ENCODE data around the gene ABCA10.

DNA sequence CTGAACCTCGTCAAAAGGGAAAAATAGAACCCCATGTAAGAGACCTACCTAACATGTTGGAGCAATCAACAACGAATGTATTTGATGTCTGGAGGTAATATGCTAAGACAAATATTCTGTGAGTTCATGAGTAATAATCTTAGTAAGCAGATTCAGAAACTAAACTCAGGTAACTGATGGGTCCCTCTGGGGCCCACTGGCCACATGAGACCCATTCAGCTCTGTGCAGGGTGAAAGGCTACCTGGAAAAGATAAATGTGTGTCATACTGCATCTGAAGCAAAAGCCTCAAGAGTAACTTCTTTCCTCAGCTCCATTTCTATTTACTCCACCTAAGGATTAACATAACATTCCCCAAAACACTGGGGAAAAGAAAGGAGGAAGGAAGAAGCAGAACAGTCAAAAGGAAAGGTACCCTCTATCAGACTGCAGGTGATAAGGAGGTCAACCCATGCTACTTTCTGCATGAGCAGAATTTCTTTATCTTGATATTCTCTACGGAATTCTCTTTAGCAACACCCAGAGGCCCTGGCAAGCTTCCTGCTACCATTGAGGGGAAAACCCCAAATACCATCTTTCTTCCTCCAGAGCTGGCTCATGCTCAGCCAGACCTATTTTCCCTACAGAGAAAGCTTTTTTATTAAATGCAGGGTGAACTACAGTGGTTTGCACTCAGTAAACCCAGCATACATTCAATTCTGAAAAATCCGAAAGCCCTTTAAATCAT lies 49.2 kb downstream of the ABCA10 start:
- TF ChIP-seq, protein P1, sequence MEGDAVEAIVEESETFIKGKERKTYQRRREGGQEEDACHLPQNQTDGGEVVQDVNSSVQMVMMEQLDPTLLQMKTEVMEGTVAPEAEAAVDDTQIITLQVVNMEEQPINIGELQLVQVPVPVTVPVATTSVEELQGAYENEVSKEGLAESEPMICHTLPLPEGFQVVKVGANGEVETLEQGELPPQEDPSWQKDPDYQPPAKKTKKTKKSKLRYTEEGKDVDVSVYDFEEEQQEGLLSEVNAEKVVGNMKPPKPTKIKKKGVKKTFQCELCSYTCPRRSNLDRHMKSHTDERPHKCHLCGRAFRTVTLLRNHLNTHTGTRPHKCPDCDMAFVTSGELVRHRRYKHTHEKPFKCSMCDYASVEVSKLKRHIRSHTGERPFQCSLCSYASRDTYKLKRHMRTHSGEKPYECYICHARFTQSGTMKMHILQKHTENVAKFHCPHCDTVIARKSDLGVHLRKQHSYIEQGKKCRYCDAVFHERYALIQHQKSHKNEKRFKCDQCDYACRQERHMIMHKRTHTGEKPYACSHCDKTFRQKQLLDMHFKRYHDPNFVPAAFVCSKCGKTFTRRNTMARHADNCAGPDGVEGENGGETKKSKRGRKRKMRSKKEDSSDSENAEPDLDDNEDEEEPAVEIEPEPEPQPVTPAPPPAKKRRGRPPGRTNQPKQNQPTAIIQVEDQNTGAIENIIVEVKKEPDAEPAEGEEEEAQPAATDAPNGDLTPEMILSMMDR (IDR thresholded peaks at IDR 0.05; ENCODE audit: low read length) = no peak
- no peak for TF ChIP-seq EZH2 (IDR thresholded peaks at IDR 0.05; ENCODE audit: borderline replicate concordance, low read length)

Measured in OCI-LY1 (cell line).